ENCODE results near the gene ASB7. TPM values are rescaled to one million over a fixed set of nuclear protein-coding genes. Genes with fewer than 3 reads are reported as not detected.

The ASB7 gene
- polyA plus RNA-seq, 1 donor (not counting 4 experiments of a cell fraction or from before 2014, with no cell fraction given) = 10.8 TPM

DNA sequence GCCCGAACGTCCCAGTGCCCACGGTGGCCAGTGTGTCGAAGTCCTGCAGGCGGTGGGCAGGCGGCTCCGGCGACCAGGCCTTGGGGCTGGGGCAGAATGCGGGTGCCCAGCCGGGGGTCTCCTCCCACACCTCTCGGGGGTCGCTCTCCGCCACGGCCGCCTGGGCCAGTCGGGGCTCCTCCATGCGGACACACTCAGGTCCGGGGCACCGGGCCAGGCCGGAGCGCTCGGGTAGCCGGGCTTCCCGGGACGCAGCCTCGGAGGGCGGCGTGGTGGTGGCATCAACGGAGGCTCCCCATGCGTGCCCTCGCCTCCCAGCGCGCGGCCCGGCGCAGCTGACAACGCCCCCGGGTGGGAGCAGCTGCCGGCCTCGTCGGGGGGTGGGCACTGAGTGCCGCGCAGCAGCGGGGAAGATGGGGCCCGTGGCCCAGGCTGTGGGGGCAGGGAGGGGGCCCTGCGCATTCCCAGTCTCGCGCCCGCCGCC is 43.6 kb upstream of the ASB7 start:
- TF ChIP-seq CTCF (optimal IDR thresholded peaks at IDR 0.05 in 1 of 3, IDR thresholded peaks at IDR 0.05 in 1 of 3, conservative IDR thresholded peaks at IDR 0.05 in 1 of 3; ENCODE audit: extremely low read depth in 1 of 3, insufficient read depth in 2 of 3, low read length in 3 of 3) = no peak
- TF ChIP-seq EZH2 (IDR thresholded peaks at IDR 0.05; ENCODE audit: low read length) = no peak
- Histone ChIP-seq H3K4me1 (ENCODE audit: control insufficient read depth, extremely low read depth, insufficient read depth, low read length) (no peaks in the 10 kb centered on the region), H3K36me3 (ENCODE audit: control insufficient read depth in 2 of 2, extremely low read depth in 1 of 2, insufficient read depth in 2 of 2, low read length in 2 of 2) (no peaks in the 10 kb centered on the region), H3K9me3 (ENCODE audit: control insufficient read depth, low read depth, low read length) (no peaks in the 10 kb centered on the region), H3K4me2 (ENCODE audit: control insufficient read depth, extremely low read depth, insufficient read depth, low read depth, low read length) (no peak overlapping the region), H3K9ac (ENCODE audit: control insufficient read depth, extremely low read depth, insufficient read depth, low read length) (no peak overlapping the region), H3K27me3 (ENCODE audit: control insufficient read depth, extremely low read depth, insufficient read depth, low read length) (no peaks in the 10 kb centered on the region), H3K79me2 (ENCODE audit: control insufficient read depth, insufficient read depth, low read length) (no peaks in the 10 kb centered on the region), H2AFZ (ENCODE audit: control insufficient read depth, low read length) (no peak overlapping the region), H3K9me1 (ENCODE audit: control insufficient read depth, extremely low read depth, insufficient read depth, low read length) (no peaks in the 10 kb centered on the region), H4K20me1 (ENCODE audit: control insufficient read depth, extremely low read depth, insufficient read depth, low read length) (no peaks in the 10 kb centered on the region), H3K27ac (ENCODE audit: control insufficient read depth, insufficient read depth, low read length) (no peak overlapping the region), H3K4me3 (ENCODE audit: control insufficient read depth in 2 of 3, extremely low read depth in 1 of 3, insufficient read depth in 2 of 3, low read depth in 1 of 3, low read length in 3 of 3) (no peak overlapping the region)
- no peak for FAIRE-seq
- dilution Hi-C loops (cut with MboI; ENCODE audit: extremely low pct_ligation_motif_present, low sequenced_read_pairs) = no loop called here
- DNase-seq (ENCODE audit: low read depth, low spot score) = no peak

GRCh38 chr15:100559330-100559729 is 43.1 kb upstream of the ASB7 start:
- TF ChIP-seq CTCF (optimal IDR thresholded peaks at IDR 0.05 in 1 of 3, IDR thresholded peaks at IDR 0.05 in 1 of 3, conservative IDR thresholded peaks at IDR 0.05 in 1 of 3; ENCODE audit: extremely low read depth in 1 of 3, insufficient read depth in 2 of 3, low read length in 3 of 3) = no peak
- no peak for TF ChIP-seq EZH2 (IDR thresholded peaks at IDR 0.05; ENCODE audit: low read length)
- Histone ChIP-seq H4K20me1 (ENCODE audit: control insufficient read depth, extremely low read depth, insufficient read depth, low read length) (no peaks in the 10 kb centered on the region), H2AFZ (ENCODE audit: control insufficient read depth, low read length) (no peak overlapping the region), H3K9me1 (ENCODE audit: control insufficient read depth, extremely low read depth, insufficient read depth, low read length) (no peaks in the 10 kb centered on the region), H3K4me2 (ENCODE audit: control insufficient read depth, extremely low read depth, insufficient read depth, low read depth, low read length) (no peak overlapping the region), H3K4me1 (ENCODE audit: control insufficient read depth, extremely low read depth, insufficient read depth, low read length) (no peaks in the 10 kb centered on the region), H3K9ac (ENCODE audit: control insufficient read depth, extremely low read depth, insufficient read depth, low read length) (no peak overlapping the region), H3K4me3 (ENCODE audit: control insufficient read depth in 2 of 3, extremely low read depth in 1 of 3, insufficient read depth in 2 of 3, low read depth in 1 of 3, low read length in 3 of 3) (no peak overlapping the region), H3K36me3 (ENCODE audit: control insufficient read depth in 2 of 2, extremely low read depth in 1 of 2, insufficient read depth in 2 of 2, low read length in 2 of 2) (no peaks in the 10 kb centered on the region), H3K27me3 (ENCODE audit: control insufficient read depth, extremely low read depth, insufficient read depth, low read length) (no peaks in the 10 kb centered on the region), H3K9me3 (ENCODE audit: control insufficient read depth, low read depth, low read length) (no peaks in the 10 kb centered on the region), H3K79me2 (ENCODE audit: control insufficient read depth, insufficient read depth, low read length) (no peaks in the 10 kb centered on the region), H3K27ac (ENCODE audit: control insufficient read depth, insufficient read depth, low read length) (no peak overlapping the region)
- FAIRE-seq = no peak
- dilution Hi-C loops (cut with MboI; ENCODE audit: extremely low pct_ligation_motif_present, low sequenced_read_pairs) = no loop called here
- no peak for DNase-seq (ENCODE audit: low read depth, low spot score)

Data from keratinocyte (primary cell).